ENCODE results near the gene ARMC6. TPM values are rescaled to one million over a fixed set of nuclear protein-coding genes. Genes with fewer than 3 reads are reported as not detected.

The ARMC6 gene
- total and polyA plus RNA-seq, 2 donors (not counting 3 experiments of a cell fraction or from before 2014, with no cell fraction given), result 33.9 to 44.7 TPM

GRCh38 chr19:18998276-18998675 lies 35.1 kb upstream of the ARMC6 start:
- H3K4me1 ChIP-seq (ENCODE audit: control insufficient read depth, extremely low read depth, insufficient read depth, low read length), result peaks cover 13% of the 10 kb centered on the region
- no peak overlapping the region for H3K9ac ChIP-seq (replicated peaks; ENCODE audit: extremely low read depth, insufficient read depth, low read length)
- no TSS peak for BruUV-seq (replicated peaks)
- no peaks in the 10 kb centered on the region for H3K9me3 ChIP-seq (replicated peaks; ENCODE audit: control insufficient read depth, insufficient read depth, low read length)
- dilution Hi-C loops (cut with MboI; ENCODE audit: extremely low pct_ligation_motif_present, low sequenced_read_pairs) (no loop called here), intact Hi-C loops (cut with micrococcal nuclease) (no loop called here)
- FAIRE-seq (no peak), DNase-seq (ENCODE audit: low read depth, low spot score) (no peak)
- no peak overlapping the region for H3K4me2 ChIP-seq (ENCODE audit: insufficient read depth, low read length)
- no peak overlapping the region for H2AFZ ChIP-seq (ENCODE audit: low read depth, low read length)
- H3K27ac ChIP-seq (ENCODE audit: insufficient read depth, low read depth, low read length), result no peak overlapping the region
- ChIA-PET POLR2A (no interaction called here), CTCF (interaction anchor here (1.2 to 1.4 kb wide), 2 partner anchors 11 to 63 kb away, joined by 3 read pairs; no protein-coding TSS in a partner anchor)
- H3K36me3 ChIP-seq (ENCODE audit: control insufficient read depth in 2 of 2, extremely low read depth in 1 of 2, insufficient read depth in 2 of 2, low read length in 2 of 2), result peaks cover 16 to 22% of the 10 kb centered on the region in 2 experiments
- no peak overlapping the region for H3K4me3 ChIP-seq (replicated peaks in 1 of 3; ENCODE audit: insufficient read depth in 1 of 3, low read depth in 1 of 3, low read length in 3 of 3)
- no peaks in the 10 kb centered on the region for H3K27me3 ChIP-seq (ENCODE audit: control insufficient read depth in 2 of 2, insufficient read depth in 2 of 2, low read length in 2 of 2)
- TF ChIP-seq JUN (IDR thresholded peaks at IDR 0.05; ENCODE audit: borderline replicate concordance, insufficient read depth, insufficient read length, low read depth) (no peak), POLR2AphosphoS5 (IDR thresholded peaks at IDR 0.05; ENCODE audit: insufficient read depth, low read depth, low read length) (no peak), FOS (IDR thresholded peaks at IDR 0.05; ENCODE audit: borderline replicate concordance, insufficient read depth, low read length) (no peak), GATA2 (IDR thresholded peaks at IDR 0.05; ENCODE audit: insufficient read depth, insufficient read length, low read depth, low read length) (no peak), CTCF (IDR thresholded peaks at IDR 0.05; ENCODE audit: extremely low read depth in 1 of 2, insufficient read depth in 1 of 2, low read depth in 1 of 2, low read length in 2 of 2) (no peak), POLR2A (IDR thresholded peaks at IDR 0.05; ENCODE audit: low read depth, low read length) (no peak), MYC (IDR thresholded peaks at IDR 0.05; ENCODE audit: low read depth, low read length) (no peak), MAX (IDR thresholded peaks at IDR 0.05; ENCODE audit: insufficient read depth, insufficient read length) (no peak), EZH2 (IDR thresholded peaks at IDR 0.05; ENCODE audit: borderline replicate concordance, low read depth, low read length, severe bottlenecking) (no peak)
- H3K9me1 ChIP-seq (replicated peaks; ENCODE audit: control insufficient read depth, extremely low read depth, insufficient read depth, low read length), result no peaks in the 10 kb centered on the region
- H4K20me1 ChIP-seq (replicated peaks; ENCODE audit: control insufficient read depth, extremely low read depth, insufficient read depth, low read length), result no peaks in the 10 kb centered on the region
- H3K79me2 ChIP-seq (ENCODE audit: control insufficient read depth, insufficient read depth, low read length), result no peaks in the 10 kb centered on the region

Data from endothelial cell of umbilical vein (primary cell).